HepG2 (cell line): Measurements from ENCODE around the gene NUTF2. TPM values are rescaled to one million over a fixed set of nuclear protein-coding genes. Genes with fewer than 3 reads are reported as not detected.

Experiments used
- FOXK2 ChIP-seq: fragments of 450-650 bp; IDR thresholded peaks from 2 replicates; pipeline ENCODE4 v1.6.1; 2016
- GFI1 ChIP-seq: sonication (generic); formaldehyde crosslinking; IDR thresholded peaks from 2 replicates; pipeline ENCODE4 v1.5.0; 2020; ENCODE audit warnings: missing genetic modification reagents, mild to moderate bottlenecking, borderline replicate concordance
- SNAPC2 ChIP-seq: sonication (generic); formaldehyde crosslinking; IDR thresholded peaks from 2 replicates; pipeline ENCODE4 v1.8.1; 2022; ENCODE audit warnings: mild to moderate bottlenecking, missing genetic modification reagents
- TEAD3 ChIP-seq: optimal IDR thresholded peaks from 2 replicates; pipeline ENCODE3; 2016; ENCODE audit warnings: borderline replicate concordance
- ZC3H13 ChIP-seq: sonication (generic); formaldehyde crosslinking; IDR thresholded peaks from 2 replicates; pipeline ENCODE4 v1.8.1; 2023; ENCODE audit warnings: mild to moderate bottlenecking, missing genetic modification reagents, moderate library complexity
- ZHX2 ChIP-seq, 2 experiments: sonication (generic) in 1 of 2; formaldehyde crosslinking in 1 of 2; IDR thresholded peaks; 2 replicates each; pipeline versions ENCODE4 v1.6.1 to v1.9.0; 2014 to 2022; ENCODE audit warnings: antibody characterized with exemption in 1 of 2, borderline replicate concordance in 1 of 2, inconsistent platforms in 1 of 2, low read depth in 1 of 2, missing genetic modification reagents in 1 of 2
- ZNF431 ChIP-seq: sonication (generic); formaldehyde crosslinking; IDR thresholded peaks from 2 replicates; pipeline ENCODE4 v1.9.0; 2022; ENCODE audit warnings: missing genetic modification reagents, low read depth, mild to moderate bottlenecking, borderline replicate concordance
- ZNF441 ChIP-seq: sonication (generic); formaldehyde crosslinking; IDR thresholded peaks from 2 replicates; pipeline ENCODE4 v1.7.0; 2021; ENCODE audit warnings: missing genetic modification reagents, borderline replicate concordance
- ZNF746 ChIP-seq: sonication (generic); formaldehyde crosslinking; IDR thresholded peaks from 2 replicates; pipeline ENCODE4 v1.8.0; 2022; ENCODE audit warnings: mild to moderate bottlenecking, missing genetic modification reagents
- ZSCAN5A ChIP-seq: sonication (generic); formaldehyde crosslinking; IDR thresholded peaks from 2 replicates; pipeline ENCODE4 v1.8.0; 2022; ENCODE audit warnings: mild to moderate bottlenecking, missing genetic modification reagents, borderline replicate concordance
- polyA plus RNA-seq, 8 experiments: library from polyadenylated mRNA; depleted of rRNA in 3 of 8; stranded (reverse) in 7 of 8; unstranded in 1 of 8; fragments of >200 nt; fragmentation: Illumina TruSeq in 4 of 8; extraction: Trizol in 4 of 8; gene quantifications; 2 replicates each; pipeline versions ENCODE4 v1.2.1 to v1.2.3, GENCODE V29; 2011 to 2016; ENCODE audit warnings: low read depth in 4 of 8, missing spikeins in 1 of 8, mixed read lengths in 1 of 8; ENCODE audit not compliant: insufficient read depth in 1 of 8
- total RNA-seq, 5 experiments: library from RNA; depleted of rRNA; stranded (reverse); fragments of >200 nt; fragmentation: Illumina TruSeq; extraction: Trizol; gene quantifications; 2 replicates each; pipeline ENCODE4 v1.2.3, GENCODE V29; 2016; ENCODE audit warnings: low read depth in 1 of 5
- TF ChIP-seq, protein P1 (sequence below): sonication (generic); formaldehyde crosslinking; IDR thresholded peaks from 2 replicates; pipeline ENCODE4 v1.4.0; 2020; ENCODE audit warnings: missing genetic modification reagents
- TF ChIP-seq, protein P2 (sequence below): sonication (generic); formaldehyde crosslinking; IDR thresholded peaks from 2 replicates; pipeline ENCODE4 v1.8.1; 2022; ENCODE audit warnings: low read depth, mild to moderate bottlenecking, missing genetic modification reagents

The NUTF2 gene
- total and polyA plus RNA-seq, 2 of the 13 experiments (the other 11 are each of a cell fraction or from before 2014, with no cell fraction given): 168 to 214 TPM

DNA sequence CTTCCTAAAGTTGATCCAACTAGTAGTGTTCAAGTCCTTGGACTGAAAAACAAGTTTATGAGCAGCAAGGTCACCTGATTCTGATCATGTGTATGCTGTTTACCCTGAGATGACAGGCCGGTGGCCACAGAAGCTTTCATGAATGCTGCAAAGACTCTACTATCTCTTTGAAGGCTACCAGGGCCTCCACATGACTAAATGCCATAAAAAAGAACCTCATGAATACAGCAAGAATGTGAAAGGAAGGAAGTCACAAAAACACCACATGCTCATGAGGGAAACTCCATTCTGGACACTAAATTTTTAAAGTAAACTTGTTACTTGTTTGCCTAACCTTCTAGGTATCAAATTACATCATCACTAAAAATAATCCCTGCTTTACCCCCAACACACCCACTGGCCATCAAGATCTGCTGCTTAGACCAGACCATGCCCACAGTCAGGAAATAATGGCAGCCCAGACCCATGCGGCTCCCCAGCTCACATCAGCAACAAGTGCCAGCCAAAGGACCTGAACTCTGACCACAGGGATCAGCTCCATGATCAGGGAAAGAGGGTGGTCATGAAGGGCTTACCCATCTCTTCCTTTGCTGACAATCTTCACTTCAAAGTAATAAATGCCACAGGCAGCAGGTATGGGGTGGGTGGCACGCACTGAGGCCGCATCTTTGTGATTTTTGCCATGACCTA, 41.7 kb upstream of the NUTF2 start (continued):
- TF ChIP-seq GFI1 (CRISPR knock-in tag): no peak
- TF ChIP-seq ZHX2 (IDR thresholded peaks at IDR 0.05; ENCODE audit: low read depth): no peak
- no peak for TF ChIP-seq ZHX2 (CRISPR knock-in tag; IDR thresholded peaks at IDR 0.05; ENCODE audit: borderline replicate concordance)
- TF ChIP-seq ZSCAN5A: no peak
- TF ChIP-seq SNAPC2 (CRISPR knock-in tag): no peak
- TF ChIP-seq TEAD3: peak; percentile 52
- TF ChIP-seq ZC3H13: no peak
- no peak for TF ChIP-seq ZNF441 (CRISPR knock-in tag)
- TF ChIP-seq, protein P1, sequence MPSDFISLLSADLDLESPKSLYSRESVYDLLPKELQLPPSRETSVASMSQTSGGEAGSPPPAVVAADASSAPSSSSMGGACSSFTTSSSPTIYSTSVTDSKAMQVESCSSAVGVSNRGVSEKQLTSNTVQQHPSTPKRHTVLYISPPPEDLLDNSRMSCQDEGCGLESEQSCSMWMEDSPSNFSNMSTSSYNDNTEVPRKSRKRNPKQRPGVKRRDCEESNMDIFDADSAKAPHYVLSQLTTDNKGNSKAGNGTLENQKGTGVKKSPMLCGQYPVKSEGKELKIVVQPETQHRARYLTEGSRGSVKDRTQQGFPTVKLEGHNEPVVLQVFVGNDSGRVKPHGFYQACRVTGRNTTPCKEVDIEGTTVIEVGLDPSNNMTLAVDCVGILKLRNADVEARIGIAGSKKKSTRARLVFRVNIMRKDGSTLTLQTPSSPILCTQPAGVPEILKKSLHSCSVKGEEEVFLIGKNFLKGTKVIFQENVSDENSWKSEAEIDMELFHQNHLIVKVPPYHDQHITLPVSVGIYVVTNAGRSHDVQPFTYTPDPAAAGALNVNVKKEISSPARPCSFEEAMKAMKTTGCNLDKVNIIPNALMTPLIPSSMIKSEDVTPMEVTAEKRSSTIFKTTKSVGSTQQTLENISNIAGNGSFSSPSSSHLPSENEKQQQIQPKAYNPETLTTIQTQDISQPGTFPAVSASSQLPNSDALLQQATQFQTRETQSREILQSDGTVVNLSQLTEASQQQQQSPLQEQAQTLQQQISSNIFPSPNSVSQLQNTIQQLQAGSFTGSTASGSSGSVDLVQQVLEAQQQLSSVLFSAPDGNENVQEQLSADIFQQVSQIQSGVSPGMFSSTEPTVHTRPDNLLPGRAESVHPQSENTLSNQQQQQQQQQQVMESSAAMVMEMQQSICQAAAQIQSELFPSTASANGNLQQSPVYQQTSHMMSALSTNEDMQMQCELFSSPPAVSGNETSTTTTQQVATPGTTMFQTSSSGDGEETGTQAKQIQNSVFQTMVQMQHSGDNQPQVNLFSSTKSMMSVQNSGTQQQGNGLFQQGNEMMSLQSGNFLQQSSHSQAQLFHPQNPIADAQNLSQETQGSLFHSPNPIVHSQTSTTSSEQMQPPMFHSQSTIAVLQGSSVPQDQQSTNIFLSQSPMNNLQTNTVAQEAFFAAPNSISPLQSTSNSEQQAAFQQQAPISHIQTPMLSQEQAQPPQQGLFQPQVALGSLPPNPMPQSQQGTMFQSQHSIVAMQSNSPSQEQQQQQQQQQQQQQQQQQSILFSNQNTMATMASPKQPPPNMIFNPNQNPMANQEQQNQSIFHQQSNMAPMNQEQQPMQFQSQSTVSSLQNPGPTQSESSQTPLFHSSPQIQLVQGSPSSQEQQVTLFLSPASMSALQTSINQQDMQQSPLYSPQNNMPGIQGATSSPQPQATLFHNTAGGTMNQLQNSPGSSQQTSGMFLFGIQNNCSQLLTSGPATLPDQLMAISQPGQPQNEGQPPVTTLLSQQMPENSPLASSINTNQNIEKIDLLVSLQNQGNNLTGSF (CRISPR knock-in tag): no peak
- TF ChIP-seq ZNF431: no peak
- no peak for TF ChIP-seq ZNF746 (CRISPR knock-in tag)
- peak; percentile 80 for TF ChIP-seq FOXK2
- TF ChIP-seq, protein P2, sequence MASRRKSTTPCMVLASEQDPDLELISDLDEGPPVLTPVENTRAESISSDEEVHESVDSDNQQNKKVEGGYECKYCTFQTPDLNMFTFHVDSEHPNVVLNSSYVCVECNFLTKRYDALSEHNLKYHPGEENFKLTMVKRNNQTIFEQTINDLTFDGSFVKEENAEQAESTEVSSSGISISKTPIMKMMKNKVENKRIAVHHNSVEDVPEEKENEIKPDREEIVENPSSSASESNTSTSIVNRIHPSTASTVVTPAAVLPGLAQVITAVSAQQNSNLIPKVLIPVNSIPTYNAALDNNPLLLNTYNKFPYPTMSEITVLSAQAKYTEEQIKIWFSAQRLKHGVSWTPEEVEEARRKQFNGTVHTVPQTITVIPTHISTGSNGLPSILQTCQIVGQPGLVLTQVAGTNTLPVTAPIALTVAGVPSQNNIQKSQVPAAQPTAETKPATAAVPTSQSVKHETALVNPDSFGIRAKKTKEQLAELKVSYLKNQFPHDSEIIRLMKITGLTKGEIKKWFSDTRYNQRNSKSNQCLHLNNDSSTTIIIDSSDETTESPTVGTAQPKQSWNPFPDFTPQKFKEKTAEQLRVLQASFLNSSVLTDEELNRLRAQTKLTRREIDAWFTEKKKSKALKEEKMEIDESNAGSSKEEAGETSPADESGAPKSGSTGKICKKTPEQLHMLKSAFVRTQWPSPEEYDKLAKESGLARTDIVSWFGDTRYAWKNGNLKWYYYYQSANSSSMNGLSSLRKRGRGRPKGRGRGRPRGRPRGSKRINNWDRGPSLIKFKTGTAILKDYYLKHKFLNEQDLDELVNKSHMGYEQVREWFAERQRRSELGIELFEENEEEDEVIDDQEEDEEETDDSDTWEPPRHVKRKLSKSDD: no peak
